NCI-H2029 treated with DMSO at 0.1 percent for 48 hours (cell line): ENCODE data around the gene DAG1.
A peak's percentile ranks its signal among the peaks of the same experiment; 100 is the strongest.

Experiments
- DNase-seq: peaks from one replicate; lab custom pipeline; 2025; lab: John Stamatoyannopoulos, UW

DAG1 gene

GRCh38 chr3:49469936-49470713 lies at the start of gene DAG1:
TSS of gene DAG1 (plus strand) at chr3:49470267. CDS start at chr3:49510535, 40,268 bp downstream.
- peak; percentile 81 for DNase-seq

- no peak for DNase-seq
Measured at GRCh38 chr3:49421890-49422378, 48.1 kb upstream of the DAG1 start.

- no peak for DNase-seq
Measured at GRCh38 chr3:49422379-49423248, 47.5 kb upstream of the DAG1 start, which contains the start of gene AMT. TSS of gene AMT (minus strand) at chr3:49422473. CDS start at chr3:49422450, 23 bp downstream.

DNA sequence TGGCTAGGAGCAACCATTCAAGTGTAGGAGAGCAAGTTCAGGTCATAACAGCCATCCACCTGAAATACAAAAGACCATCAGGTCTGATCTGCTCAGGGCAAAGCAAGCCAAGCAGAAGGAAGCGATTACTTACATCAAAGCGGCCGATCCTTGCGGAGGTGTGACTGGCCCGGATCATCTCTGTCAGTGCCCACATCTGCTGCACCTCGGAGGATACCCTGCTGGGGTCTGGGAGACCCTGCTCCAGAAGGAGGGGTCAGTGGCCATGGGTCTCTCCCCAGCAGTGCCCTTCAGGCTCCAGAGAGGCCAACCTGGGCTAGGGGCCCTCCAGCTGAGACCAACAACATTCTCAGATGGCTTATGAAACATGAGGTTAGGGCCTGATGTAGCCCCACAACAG lies 45.3 kb upstream of the DAG1 start:
- DNase-seq = no peak

GRCh38 chr3:49427586-49427985 lies 42.5 kb upstream of the DAG1 start:
- DNase-seq = no peak

DNA sequence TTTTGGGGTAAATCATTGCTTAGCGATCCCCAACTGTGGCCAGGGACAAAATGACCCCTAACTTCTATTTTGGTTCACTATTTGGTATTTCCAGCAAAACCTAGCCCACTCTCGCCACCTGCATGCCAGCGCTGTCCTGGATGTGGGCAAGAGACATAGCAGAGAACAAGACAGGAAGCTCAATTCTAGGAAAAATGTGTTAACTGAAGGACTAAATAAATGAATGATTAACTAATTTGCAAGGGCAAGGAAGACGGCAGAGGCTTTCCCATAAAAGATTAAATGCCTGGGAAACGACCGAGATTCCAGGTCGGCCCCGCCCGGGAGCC lies 41.4 kb upstream of the DAG1 start:
- no peak for DNase-seq

GRCh38 chr3:49434731-49435130 lies 35.3 kb upstream of the DAG1 start:
- no peak for DNase-seq

DNA sequence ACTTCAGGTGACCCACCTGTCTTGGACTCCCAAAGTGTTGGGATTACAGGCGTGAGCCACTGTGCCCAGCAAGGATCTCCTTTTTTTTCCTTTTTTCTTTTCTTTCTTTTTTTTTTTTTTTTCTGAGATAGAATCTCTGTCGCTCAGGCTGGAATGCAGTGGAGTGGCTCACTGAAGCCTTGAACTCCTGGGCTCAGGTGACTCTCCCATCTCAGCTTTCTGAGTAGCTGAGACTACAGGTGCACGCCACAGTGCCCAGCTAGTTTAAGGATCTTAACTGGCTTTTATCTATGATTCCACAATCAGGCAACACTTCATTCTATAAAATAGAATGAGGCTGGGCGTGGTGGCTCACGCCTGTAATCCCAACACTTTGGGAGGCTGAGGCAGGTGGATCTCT lies 24.7 kb upstream of the DAG1 start:
- no peak for DNase-seq

DNA sequence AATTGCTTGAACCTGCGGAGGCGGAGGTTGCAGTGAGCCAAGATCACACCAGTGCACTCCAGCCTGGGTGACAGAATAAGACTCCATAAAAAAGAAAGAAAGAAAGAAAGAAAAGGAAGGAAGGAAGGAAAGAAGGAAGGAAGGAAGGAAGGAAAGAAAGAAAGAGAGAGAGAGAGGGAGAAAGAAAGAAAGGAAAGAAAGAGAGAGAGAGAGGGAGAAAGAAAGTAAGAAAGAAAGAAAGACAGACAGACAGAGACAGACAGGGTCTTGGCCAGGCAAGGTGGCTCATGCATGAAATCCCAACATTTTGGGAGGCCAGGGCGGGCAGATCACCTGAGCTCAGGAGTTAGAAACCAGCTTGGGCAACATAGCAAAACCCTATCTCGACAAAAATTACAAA lies 16.4 kb upstream of the DAG1 start:
- no peak for DNase-seq

DNA sequence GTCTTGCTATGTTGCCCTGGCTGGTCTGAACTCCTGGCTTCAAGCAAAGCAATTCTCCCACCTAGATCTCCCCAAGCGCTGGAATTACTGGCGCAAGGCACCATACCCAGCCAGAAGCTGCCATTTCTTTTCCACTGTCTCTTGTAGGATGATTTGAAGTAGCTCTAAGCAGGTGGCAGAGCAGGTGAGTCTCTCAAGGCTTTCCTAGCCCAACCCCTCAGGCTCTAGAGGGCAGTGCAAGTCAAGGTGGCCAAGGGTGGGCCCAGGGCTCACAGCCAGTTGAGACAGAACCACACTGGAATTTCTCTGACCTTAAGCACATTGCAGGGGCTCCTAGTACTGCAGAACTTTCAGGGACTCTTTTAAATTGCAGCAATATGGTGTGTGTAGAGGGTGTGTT lies 15.6 kb upstream of the DAG1 start:
- DNase-seq = no peak

- no peak for DNase-seq
Measured at GRCh38 chr3:49454898-49455681, 15.0 kb upstream of the DAG1 start.

DNA sequence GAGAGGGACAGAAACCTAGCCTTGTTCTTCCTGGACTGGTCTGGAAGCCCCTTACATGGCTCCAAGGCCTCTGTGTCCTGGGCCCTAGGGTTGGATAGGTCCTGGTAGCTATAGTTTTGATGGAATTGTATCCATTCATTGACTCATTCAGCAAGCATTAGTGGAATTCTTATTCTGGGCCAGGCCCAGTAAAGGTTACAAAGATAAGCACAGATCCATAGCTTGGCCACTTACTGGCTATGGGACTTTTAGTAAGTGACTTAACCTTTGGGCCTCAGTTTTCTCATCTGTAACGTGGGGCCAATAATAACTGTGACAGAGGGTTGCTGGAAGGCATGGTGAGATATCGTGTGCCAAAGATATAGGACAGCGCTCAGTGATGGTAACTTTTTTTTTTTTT lies 13.6 kb upstream of the DAG1 start:
- no peak for DNase-seq

DNA sequence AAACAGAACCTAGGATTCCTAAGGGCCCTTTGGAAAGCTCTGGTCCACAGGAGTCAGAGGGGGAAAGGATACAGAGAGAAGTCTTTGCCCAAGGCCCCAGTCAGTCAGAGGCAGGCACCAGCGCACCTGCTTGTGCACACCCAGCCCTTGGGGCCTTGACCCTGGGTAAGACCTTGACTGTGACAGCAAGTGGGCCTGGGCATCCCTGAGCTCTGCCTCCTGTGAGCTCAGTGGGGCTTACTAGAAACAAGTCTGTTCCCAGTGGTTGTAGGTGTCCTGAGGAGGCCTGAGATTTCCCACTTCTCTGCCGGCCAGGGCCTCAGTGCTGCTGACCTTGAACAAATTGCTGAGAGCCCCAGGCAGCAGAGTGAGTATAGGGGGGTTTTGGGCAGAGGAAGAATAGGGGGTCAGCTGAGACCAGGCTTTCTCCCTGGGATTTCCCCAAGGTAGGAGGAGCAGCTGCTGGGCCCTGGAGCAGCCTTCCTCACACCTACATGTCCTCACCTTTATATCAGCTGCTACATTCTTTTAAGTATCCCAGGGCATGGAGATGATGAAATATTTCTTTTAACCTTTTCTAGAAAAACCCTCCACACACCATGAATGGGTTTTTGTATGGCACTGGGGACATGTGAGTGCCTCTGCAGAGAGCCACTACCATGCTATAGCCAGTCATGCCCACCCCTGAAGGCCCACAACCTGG lies 9.7 kb upstream of the DAG1 start:
- no peak for DNase-seq

- no peak for DNase-seq
Measured at GRCh38 chr3:49460956-49461355, 9.1 kb upstream of the DAG1 start.

- no peak for DNase-seq
Measured at GRCh38 chr3:49461443-49462171, 8.5 kb upstream of the DAG1 start.

DNA sequence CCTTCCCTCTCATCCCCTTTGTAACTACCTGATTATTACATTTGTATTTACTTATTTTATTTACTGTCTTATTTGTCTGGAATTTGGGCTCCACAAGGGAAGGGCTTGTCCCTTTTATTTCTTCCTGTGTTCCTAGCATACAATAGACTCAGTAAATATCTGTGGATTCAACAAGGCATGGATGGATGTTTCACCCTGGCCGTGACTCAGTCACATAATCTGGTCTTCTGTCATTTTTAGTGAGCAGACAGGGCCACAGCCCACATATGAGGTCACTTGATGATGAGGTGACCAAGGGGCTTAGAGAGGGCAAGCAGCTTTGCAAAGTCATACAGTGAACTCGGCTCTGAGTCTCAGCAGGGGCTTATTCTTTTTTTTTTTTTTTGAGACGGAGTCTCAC lies 7.8 kb upstream of the DAG1 start:
- DNase-seq = no peak

GRCh38 chr3:49465270-49466034 lies 4.6 kb upstream of the DAG1 start:
- no peak for DNase-seq

- DNase-seq = no peak
Measured at GRCh38 chr3:49466085-49466484, 4.0 kb upstream of the DAG1 start.

- no peak for DNase-seq
Measured at GRCh38 chr3:49469037-49469935, 781 bp upstream of the DAG1 start.
